HepG2 (cell line): ENCODE data around the gene C3orf22. TPM values are rescaled to one million over a fixed set of nuclear protein-coding genes. Genes with fewer than 3 reads are reported as not detected.

Source experiments
- CSRNP2 ChIP-seq: sonication (generic); formaldehyde crosslinking; conservative IDR thresholded peaks from 2 replicates; pipeline ENCODE4 v1.8.0; 2022; ENCODE audit warnings: low read depth, missing genetic modification reagents
- ELF1 ChIP-seq: sonication (generic); formaldehyde crosslinking; IDR thresholded peaks from 2 replicates; pipeline ENCODE4 v1.4.0; 2020; ENCODE audit warnings: missing genetic modification reagents
- GTF3A ChIP-seq: sonication (generic); formaldehyde crosslinking; conservative IDR thresholded peaks from 2 replicates; pipeline ENCODE4 v1.4.0; 2020; ENCODE audit warnings: mild to moderate bottlenecking, missing genetic modification reagents
- HMG20A ChIP-seq: IDR thresholded peaks from 2 replicates; pipeline ENCODE4 v1.6.1; 2016; ENCODE audit warnings: borderline replicate concordance
- MTF2 ChIP-seq: sonication (generic); formaldehyde crosslinking; IDR thresholded peaks from 2 replicates; pipeline ENCODE4 v1.5.0; 2020; ENCODE audit warnings: missing genetic modification reagents, borderline replicate concordance
- MXD1 ChIP-seq: sonication (generic); formaldehyde crosslinking; IDR thresholded peaks from 2 replicates; pipeline ENCODE4 v1.4.0; 2020; ENCODE audit warnings: mild to moderate bottlenecking, missing genetic modification reagents
- MYC ChIP-seq: sonication (generic); formaldehyde crosslinking; IDR thresholded peaks from 2 replicates; pipeline ENCODE4 v1.9.0; 2021; ENCODE audit warnings: missing genetic modification reagents, borderline replicate concordance
- NR2C2 ChIP-seq: sonication (generic); formaldehyde crosslinking; IDR thresholded peaks from 2 replicates; pipeline ENCODE4 v1.4.0; 2020; ENCODE audit warnings: missing genetic modification reagents, mild to moderate bottlenecking, moderate library complexity, borderline replicate concordance
- NR2F6 ChIP-seq, 2 experiments: IDR thresholded peaks; 2 replicates each; pipeline ENCODE4 v1.6.1; 2016; ENCODE audit warnings: antibody characterized with exemption in 1 of 2, mild to moderate bottlenecking in 1 of 2
- PAX8 ChIP-seq: sonication (generic); formaldehyde crosslinking; IDR thresholded peaks from 2 replicates; pipeline ENCODE4 v1.8.0; 2022; ENCODE audit warnings: mild to moderate bottlenecking, missing genetic modification reagents, borderline replicate concordance
- PHF5A ChIP-seq: IDR thresholded peaks from one replicate; pipeline ENCODE4 v1.6.1; 2018; ENCODE audit warnings: low read depth, missing genetic modification reagents; ENCODE audit not compliant: unreplicated experiment
- THYN1 ChIP-seq: sonication (generic); formaldehyde crosslinking; IDR thresholded peaks from 2 replicates; pipeline ENCODE4 v1.8.1; 2023; ENCODE audit warnings: low read depth, mild to moderate bottlenecking, moderate library complexity, missing genetic modification reagents, borderline replicate concordance
- ZBTB37 ChIP-seq: sonication (generic); formaldehyde crosslinking; IDR thresholded peaks from 2 replicates; pipeline ENCODE4 v1.4.0; 2020; ENCODE audit warnings: mild to moderate bottlenecking, missing genetic modification reagents
- ZNF143 ChIP-seq: sonication (generic); formaldehyde crosslinking; IDR thresholded peaks from 2 replicates; pipeline ENCODE4 v1.4.0; 2020; ENCODE audit warnings: missing genetic modification reagents
- ZNF281 ChIP-seq: sonication (generic); formaldehyde crosslinking; IDR thresholded peaks from 2 replicates; pipeline ENCODE4 v1.4.0; 2020; ENCODE audit warnings: missing genetic modification reagents, borderline replicate concordance
- ZNF432 ChIP-seq: sonication (generic); formaldehyde crosslinking; IDR thresholded peaks from 2 replicates; pipeline ENCODE4 v1.5.0; 2020; ENCODE audit warnings: missing genetic modification reagents, mild to moderate bottlenecking, borderline replicate concordance
- ZNF451 ChIP-seq: sonication (generic); formaldehyde crosslinking; IDR thresholded peaks from 2 replicates; pipeline ENCODE4 v1.5.0; 2020; ENCODE audit warnings: mild to moderate bottlenecking, missing genetic modification reagents
- ZNF784 ChIP-seq: sonication (generic); formaldehyde crosslinking; IDR thresholded peaks from 2 replicates; pipeline ENCODE4 v1.5.1; 2020; ENCODE audit warnings: missing genetic modification reagents, mild to moderate bottlenecking, borderline replicate concordance
- ZSCAN21 ChIP-seq: sonication (generic); formaldehyde crosslinking; IDR thresholded peaks from 2 replicates; pipeline ENCODE4 v1.8.0; 2022; ENCODE audit warnings: mild to moderate bottlenecking, missing genetic modification reagents, moderate library complexity, borderline replicate concordance
- polyA plus RNA-seq, 8 experiments: library from polyadenylated mRNA; depleted of rRNA in 3 of 8; stranded (reverse) in 7 of 8; unstranded in 1 of 8; fragments of >200 nt; fragmentation: Illumina TruSeq in 4 of 8; extraction: Trizol in 4 of 8; gene quantifications; 2 replicates each; pipeline versions ENCODE4 v1.2.1 to v1.2.3, GENCODE V29; 2011 to 2016; ENCODE audit warnings: low read depth in 4 of 8, missing spikeins in 1 of 8, mixed read lengths in 1 of 8; ENCODE audit not compliant: insufficient read depth in 1 of 8
- total RNA-seq, 5 experiments: library from RNA; depleted of rRNA; stranded (reverse); fragments of >200 nt; fragmentation: Illumina TruSeq; extraction: Trizol; gene quantifications; 2 replicates each; pipeline ENCODE4 v1.2.3, GENCODE V29; 2016; ENCODE audit warnings: low read depth in 1 of 5

C3orf22 gene
- total and polyA plus RNA-seq, 2 of the 13 experiments (the other 11 are each of a cell fraction or from before 2014, with no cell fraction given), result not detected

- TF ChIP-seq ZNF281 (CRISPR knock-in tag), result no peak
- TF ChIP-seq PHF5A (CRISPR knock-in tag), result no peak
- peak; percentile 27; the same call in 1 of the 2 replicates for TF ChIP-seq NR2C2 (CRISPR knock-in tag)
- TF ChIP-seq CSRNP2 (CRISPR knock-in tag), result no peak
- no peak for TF ChIP-seq ZNF784
- TF ChIP-seq NR2F6 (IDR thresholded peaks at IDR 0.05), result peak; percentile 14
- peak; percentile 49; the same call in 1 of the 2 replicates for TF ChIP-seq NR2F6 (CRISPR knock-in tag; IDR thresholded peaks at IDR 0.05)
- TF ChIP-seq MYC (CRISPR knock-in tag), result peak; percentile 66; the same call in 1 of the 2 replicates
- TF ChIP-seq PAX8 (CRISPR knock-in tag), result no peak
- no peak for TF ChIP-seq ZSCAN21 (CRISPR knock-in tag)
- no peak for TF ChIP-seq ZNF432 (CRISPR knock-in tag)
- 0 out of 2 replicates have a peak, but pooled peaks have one; percentile 36 for TF ChIP-seq GTF3A (CRISPR knock-in tag)
- TF ChIP-seq HMG20A, result peak; percentile 36; the same call in 1 of the 2 replicates
- TF ChIP-seq ZBTB37 (CRISPR knock-in tag), result no peak
- no peak for TF ChIP-seq MTF2 (CRISPR knock-in tag)
- TF ChIP-seq THYN1 (CRISPR knock-in tag), result no peak
- no peak; the same call in none of the 2 replicates for TF ChIP-seq ZNF451 (CRISPR knock-in tag)
- no peak for TF ChIP-seq MXD1 (CRISPR knock-in tag)
- no peak for TF ChIP-seq ZNF143 (CRISPR knock-in tag)
- TF ChIP-seq ELF1 (CRISPR knock-in tag), result 0 out of 2 replicates have a peak, but pooled peaks have one; percentile 6
Observed at GRCh38 chr3:126517291-126517951, 41.3 kb downstream of the C3orf22 start, which contains the start of gene UROC1 (continued).
